ENCODE results near the gene FZR1.

DNA sequence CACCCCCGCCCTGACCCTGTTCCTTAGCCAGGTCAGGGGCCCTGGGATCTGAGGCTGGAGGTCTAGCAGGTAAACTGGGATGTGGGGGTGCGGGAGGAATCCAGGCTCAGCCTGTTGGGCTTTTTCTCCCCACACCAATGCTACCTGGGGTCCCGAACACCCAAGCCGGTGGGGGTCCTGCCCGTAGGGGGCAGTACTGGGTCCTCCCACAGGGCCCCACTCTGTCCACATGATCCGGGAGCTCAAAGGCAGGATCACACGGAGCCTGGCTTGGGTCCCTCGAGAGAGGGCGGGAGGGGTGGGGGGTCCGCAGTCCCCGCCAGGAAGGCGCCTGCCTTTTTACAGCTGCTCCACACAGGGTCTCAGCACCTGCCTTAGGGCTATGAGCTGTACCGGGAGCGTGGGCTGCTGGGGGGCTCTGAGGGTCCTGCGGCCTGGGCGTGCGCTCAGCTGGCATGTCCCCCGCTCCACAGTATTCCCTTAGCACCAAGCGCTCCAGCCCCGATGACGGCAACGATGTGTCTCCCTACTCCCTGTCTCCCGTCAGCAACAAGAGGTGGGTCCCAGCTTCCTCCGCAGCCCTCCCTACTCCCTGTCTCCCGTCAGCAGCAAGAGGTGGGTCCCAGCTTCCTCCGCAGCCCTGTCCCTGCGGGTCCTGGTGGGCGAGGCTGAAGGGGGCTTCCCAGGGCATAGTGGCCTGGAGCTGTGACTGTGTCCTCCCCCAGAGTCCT, 20.6 kb downstream of the FZR1 start:
- TF ChIP-seq POLR2AphosphoS5 (IDR thresholded peaks at IDR 0.05; ENCODE audit: borderline replicate concordance, low read depth, low read length) (no peak), EZH2 (IDR thresholded peaks at IDR 0.05) (no peak), FOXP2 (optimal IDR thresholded peaks at IDR 0.05; ENCODE audit: control extremely low read depth, extremely low read length, insufficient read depth) (no peak)
